Hematopoietic multipotent progenitor cell treated with erythropoietin and hydrocortisone succinate and interleukin-3 and kit ligand, for 6 days (in vitro differentiated cells): ENCODE measurements around the gene HMCN2.
"Not testable (repeated sequence)": the region's sequence is repeated elsewhere in the genome, so short reads cannot be mapped to it uniquely, and the experiment has no call there.

Experiments used
- DNase-seq: peaks from one replicate; pipeline ENCODE4 v3.0.0-alpha.2; 2015

HMCN2 gene

DNA sequence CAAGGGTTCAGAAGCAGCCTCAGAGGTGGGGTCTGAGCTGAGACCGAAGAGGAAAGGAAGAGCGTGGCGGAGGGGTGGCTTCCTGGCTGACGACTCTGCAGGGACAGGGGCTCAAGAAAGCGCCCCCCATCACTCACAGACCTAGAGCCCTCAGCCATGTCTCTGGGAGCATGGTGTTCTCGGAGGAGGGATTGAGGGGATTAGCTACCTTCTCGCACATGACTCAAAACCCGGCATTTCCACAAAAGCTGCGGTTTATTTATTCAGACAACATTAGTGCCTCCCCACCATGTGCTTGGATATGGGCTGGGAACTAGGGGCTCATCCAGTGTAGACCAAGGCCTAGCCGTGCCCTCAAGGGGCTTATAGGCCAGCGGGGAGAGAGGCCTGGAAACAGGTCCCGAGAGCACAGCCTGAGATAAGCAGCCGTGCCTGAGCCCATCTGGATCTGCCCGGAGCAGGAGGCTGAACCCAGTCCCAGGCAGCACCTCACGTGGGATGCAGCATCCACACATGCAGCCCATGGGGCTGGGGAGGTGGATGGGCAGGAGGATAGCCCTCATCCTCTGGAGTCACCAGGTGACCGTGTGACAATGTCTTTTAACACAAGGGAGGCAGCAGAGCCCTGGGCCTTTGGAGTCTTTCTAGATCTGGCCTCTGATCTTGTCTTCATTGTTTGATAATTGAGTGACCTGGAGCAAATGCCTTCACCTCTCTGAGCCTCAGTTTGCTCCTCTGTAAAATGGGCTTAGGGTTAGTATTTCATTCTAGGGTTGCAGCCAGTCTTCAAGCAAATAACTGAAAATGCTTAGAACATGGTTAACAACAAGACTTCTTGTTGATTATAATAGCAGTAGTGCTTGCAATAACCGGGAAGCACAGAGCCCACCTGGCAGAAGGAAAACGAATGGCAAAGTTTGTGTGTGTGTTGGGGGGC is 878 bp upstream of the HMCN2 start:
- no peak for DNase-seq

GRCh38 chr9:130266236-130267098 is 907 bp downstream of the HMCN2 start:
- no peak for DNase-seq

DNA sequence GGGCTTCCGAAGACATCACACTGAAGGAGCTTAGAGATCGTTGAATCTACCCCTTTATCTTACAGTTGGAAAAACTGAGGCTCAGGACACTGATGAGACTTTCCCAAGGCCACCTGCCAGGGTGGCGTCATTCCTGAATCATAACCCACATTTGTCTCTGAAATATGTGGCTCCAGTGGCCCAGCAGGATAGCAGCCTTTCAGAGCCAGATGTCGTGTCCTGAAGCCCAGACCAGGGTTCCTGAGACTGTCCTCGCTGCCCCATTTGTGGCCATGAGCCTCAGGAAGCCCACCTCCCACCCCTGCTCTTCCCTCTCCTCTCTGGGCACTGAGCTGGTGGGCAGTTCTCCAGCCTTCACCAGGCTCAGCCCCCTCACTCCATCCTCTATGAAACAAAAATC is 2.4 kb downstream of the HMCN2 start:
- DNase-seq, result no peak

DNA sequence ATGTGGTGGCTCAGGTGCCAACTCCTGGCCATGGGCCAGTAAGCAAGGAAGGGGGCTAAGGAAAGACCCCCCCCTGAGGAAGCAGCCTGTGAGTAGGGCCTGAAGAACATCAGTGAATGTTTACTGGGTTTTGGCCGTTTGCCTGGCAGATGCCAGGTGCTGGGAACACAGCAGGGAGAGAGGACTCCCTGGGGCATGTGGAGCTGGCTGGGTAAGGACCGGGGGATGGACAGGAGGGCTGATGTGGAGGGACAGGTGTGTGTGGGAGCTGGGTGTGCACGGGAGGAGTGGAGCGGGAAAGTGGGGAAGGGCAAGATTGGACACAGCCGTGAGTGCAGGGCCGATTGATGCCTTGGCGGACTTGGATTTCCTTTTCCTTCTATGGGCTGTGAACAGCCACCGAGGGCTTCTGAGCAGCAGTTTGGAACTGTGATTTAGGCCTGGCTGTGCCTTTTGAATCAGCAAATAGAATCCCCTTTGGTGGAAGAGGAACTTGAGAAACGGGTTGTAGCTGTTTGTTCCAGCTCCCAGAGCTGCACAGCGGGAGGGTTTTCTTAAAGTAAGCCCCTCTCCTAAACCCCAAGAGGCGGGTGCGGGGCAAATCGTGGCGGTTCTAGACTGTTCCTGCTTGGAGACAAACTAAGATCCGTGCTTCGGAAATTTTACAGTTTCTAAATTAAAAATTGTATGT is 3.1 kb downstream of the HMCN2 start:
- no peak for DNase-seq

GRCh38 chr9:130271473-130271872 is 5.9 kb downstream of the HMCN2 start:
- no peak for DNase-seq

DNA sequence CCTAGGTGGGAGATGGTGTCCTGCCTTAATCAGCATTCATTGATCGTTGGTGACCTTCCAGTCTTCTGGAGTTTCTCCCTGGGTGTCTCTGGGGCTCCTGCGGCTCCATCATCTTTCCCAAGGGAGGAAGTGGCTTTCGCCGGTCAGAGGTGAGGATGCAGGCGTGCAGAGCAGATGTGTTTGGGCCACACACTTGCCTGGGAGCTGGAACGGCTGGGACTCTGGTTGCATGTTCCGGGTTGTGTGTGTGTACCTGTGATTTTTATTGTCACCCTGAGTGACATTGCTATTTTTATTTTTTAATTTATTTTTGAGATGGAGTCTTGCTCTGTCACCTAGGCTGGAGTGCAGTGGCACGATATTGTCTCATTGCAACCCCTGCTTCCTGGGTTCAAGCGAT is 9.6 kb downstream of the HMCN2 start:
- no peak for DNase-seq

GRCh38 chr9:130276121-130276520 is 10.6 kb downstream of the HMCN2 start:
- DNase-seq, result no peak

- no peak for DNase-seq
Observed at GRCh38 chr9:130276955-130277354, 11.4 kb downstream of the HMCN2 start.

- DNase-seq, result not testable (repeated sequence)
Observed at GRCh38 chr9:130277525-130277924, 12.0 kb downstream of the HMCN2 start.

GRCh38 chr9:130283539-130284248 is 18.1 kb downstream of the HMCN2 start:
- DNase-seq, result no peak

GRCh38 chr9:130284249-130284625 is 18.7 kb downstream of the HMCN2 start:
- DNase-seq, result no peak

DNA sequence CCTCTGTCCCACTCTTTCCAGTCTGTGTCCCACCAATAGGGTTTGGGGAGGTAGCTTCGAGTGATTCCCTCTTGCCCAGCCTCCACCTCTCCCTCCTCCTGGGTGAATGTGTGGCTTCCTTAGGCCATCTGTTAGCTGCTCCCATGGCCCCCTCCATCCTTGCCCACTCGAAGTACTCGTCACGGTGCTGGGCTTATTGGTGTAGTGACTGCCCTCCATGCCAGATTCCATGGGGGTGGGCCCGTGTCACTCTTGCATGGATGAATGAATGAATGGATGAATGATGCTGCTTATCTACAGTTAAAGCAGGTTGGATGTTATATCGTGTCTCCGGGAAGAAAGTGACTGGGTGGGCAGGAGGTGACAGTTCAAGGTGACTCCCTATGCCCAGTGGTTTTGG is 19.1 kb downstream of the HMCN2 start:
- no peak for DNase-seq

- no peak for DNase-seq
Observed at GRCh38 chr9:130285271-130285670, 19.7 kb downstream of the HMCN2 start.

DNA sequence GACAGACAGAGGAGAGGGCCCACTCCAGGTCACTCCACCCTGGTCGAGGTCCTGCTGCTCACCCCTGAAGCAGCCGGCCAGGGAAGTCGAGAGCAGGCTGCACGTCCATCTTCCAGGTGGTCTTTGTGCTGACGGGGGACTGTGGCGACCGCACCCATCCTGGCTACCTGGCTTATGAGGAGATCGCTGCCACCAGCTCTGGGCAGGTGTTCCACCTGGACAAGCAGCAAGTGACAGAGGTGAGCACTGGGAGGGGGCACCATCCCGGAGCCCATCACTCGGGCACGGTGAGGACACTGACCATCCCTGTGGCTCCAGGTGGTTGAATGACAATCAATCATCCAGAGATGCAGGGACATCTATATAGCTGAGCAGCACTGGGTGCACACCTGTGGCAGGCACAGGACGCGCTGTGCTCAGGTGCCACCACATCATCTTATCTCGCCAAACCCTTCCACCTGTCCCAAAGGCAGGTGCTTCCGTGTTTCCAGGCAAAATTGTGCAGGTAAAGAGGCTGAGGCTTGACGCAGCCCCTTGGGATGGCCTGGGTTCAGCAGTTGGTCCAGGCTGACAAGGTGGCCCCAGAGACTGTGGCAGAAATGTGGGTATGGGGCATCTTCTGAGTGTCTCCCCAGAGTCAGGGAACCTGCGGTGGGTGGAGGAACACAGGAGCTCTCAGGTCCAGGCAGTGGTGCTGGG is 20.7 kb downstream of the HMCN2 start:
- no peak for DNase-seq

- DNase-seq, result no peak
Observed at GRCh38 chr9:130286781-130287428, 21.3 kb downstream of the HMCN2 start.

DNA sequence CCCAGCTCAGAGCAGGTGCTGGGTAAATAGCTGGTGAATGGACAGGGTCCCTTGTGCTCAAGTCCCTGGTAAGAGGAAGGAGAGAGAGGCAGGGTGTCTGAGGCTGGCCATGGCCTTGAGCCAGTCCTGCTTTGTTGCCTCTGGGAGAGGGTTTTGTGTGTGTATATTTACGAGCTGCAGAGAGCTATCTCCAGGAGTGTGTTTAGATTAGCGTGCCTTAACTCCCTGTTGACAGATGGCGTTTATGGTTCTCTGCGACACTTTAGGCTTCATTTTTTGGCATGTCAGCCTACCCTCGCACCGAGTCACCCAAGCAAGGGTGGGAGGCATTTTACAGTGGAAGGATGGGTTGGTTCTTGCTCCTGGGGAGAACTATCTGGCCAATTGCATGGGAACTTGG is 22.2 kb downstream of the HMCN2 start:
- no peak for DNase-seq

GRCh38 chr9:130288393-130288792 is 22.8 kb downstream of the HMCN2 start:
- DNase-seq, result no peak

DNA sequence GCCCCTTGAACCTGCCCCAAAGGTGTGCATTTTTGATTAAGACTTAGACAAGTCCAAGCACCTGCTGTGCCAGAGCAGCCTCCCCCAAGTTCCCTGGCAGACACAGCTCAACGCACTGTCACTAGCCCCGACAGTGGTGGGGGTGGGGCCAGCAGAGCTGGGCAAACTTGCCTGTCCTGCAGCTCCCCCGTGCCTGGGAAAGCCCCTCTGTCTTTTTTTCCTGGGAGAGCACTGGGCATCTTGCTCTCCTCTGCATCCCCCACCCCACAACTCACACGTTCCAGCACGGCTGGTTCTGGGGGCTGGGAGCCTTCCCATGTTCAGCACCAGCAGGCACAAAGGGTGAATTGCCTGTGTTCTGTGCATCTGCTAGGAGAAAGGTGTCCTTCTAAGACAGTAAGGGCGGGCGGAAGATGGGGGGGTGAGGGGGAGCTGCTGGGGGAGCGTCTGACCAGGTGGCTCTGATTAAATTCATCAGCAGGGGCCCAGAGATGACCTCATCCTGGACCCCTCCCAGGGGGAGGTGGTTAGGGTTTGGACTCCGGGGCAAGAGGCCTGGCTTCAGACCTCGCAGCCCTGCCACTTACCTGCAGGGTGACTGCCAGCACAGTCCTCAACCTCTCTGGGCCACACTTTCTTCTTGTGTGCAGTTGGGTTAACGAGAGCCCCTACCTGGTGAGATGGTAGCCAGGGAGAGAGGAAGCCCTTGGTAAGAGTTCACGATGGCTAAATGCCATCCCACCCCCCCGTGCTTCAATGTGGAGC is 23.5 kb downstream of the HMCN2 start:
- DNase-seq, result no peak

DNA sequence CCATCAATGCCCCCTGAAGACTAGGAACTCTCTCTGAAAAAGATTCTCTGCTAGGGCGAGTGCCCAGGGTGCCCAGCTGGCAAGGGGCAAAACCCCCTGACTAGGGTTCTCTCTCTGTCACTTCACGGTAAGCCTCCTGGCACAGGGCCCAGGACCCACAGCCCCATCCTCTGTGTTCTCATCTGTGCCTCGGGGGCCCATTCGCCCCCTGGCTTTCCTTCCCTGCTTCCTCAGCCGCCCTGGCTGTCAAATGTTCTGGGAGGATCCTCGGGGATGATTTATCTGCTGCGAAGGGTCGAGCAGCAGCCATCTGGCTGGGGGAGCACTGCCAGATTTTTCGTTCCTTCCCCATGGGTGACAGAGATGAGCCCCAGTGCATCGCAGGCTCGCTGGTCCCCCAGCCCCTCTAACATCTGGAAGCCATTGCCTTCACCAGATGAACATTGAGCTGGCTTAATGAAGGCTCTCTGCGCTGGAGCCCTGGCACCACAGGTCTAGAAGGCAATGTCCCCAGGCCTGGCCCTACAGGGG is 24.2 kb downstream of the HMCN2 start:
- DNase-seq, result no peak
